OCI-LY3 (cell line): Measurements from ENCODE around the gene EIF2S1.
A peak's percentile ranks its signal among the peaks of the same experiment; 100 is the strongest.

Experiments
- H2AFZ ChIP-seq: fragments of 200-600, 300-600 bp; shearing (Covaris generic); 2 replicates; pipeline ENCODE4 v1.6.0; 2014; ENCODE audit warnings: antibody characterized with exemption, low read depth, low read length
- H3K27ac ChIP-seq: fragments of 200-600, 300-600 bp; sonication (generic); 2 replicates; pipeline ENCODE4 v1.5.1; 2014; ENCODE audit warnings: mild to moderate bottlenecking, low read length, moderate library complexity, mixed read lengths
- H3K27me3 ChIP-seq: fragments of 200-600, 300-600 bp; sonication (generic); 2 replicates; pipeline ENCODE4 v1.6.1; 2014; ENCODE audit warnings: low read depth, low read length, mixed read lengths
- H3K36me3 ChIP-seq: fragments of 200-600, 300-600 bp; sonication (generic); replicated peaks from 2 replicates; pipeline ENCODE3; 2014; ENCODE audit warnings: low read depth, low read length, mixed read lengths
- H3K4me1 ChIP-seq: fragments of 300-600, 200-600 bp; sonication (generic); 2 replicates; pipeline ENCODE4 v1.6.1; 2014; ENCODE audit warnings: low read length, mixed read lengths
- H3K4me2 ChIP-seq: fragments of 200-600, 300-600 bp; sonication (generic); 2 replicates; pipeline ENCODE4 v1.6.1; 2014; ENCODE audit warnings: low read length, mixed read lengths
- H3K4me3 ChIP-seq: fragments of 300-600, 200-600 bp; sonication (generic); 2 replicates; pipeline ENCODE4 v1.5.1; 2014; ENCODE audit warnings: antibody characterized with exemption, mild to moderate bottlenecking, low read length, moderate library complexity
- H3K79me2 ChIP-seq: fragments of 300-600, 200-600 bp; shearing (Covaris generic); 2 replicates; pipeline ENCODE4 v1.6.1; 2014; ENCODE audit warnings: mild to moderate bottlenecking, low read length, mixed read lengths
- H3K9ac ChIP-seq: fragments of 300-600, 200-600 bp; shearing (Covaris generic); 2 replicates; pipeline ENCODE4 v1.6.0; 2014; ENCODE audit warnings: mild to moderate bottlenecking, low read length, moderate library complexity
- H3K9me3 ChIP-seq: fragments of 200-600, 300-600 bp; shearing (Covaris generic); 2 replicates; pipeline ENCODE4 v1.6.1; 2014; ENCODE audit warnings: low read length, mixed read lengths; ENCODE audit not compliant: insufficient read depth
- H4K20me1 ChIP-seq: fragments of 200-600, 300-600 bp; sonication (generic); 2 replicates; pipeline ENCODE4 v1.6.1; 2016; ENCODE audit warnings: low read length, mixed read lengths; ENCODE audit not compliant: insufficient read depth
- EZH2phosphoT487 ChIP-seq: fragments of 200-600 bp; shearing (Covaris generic); IDR thresholded peaks from 2 replicates; pipeline ENCODE4 v1.6.1; 2018; ENCODE audit warnings: antibody characterized with exemption, mixed run types, low read depth
- TF ChIP-seq, protein P1 (sequence below): fragments of 200-600, 300-600 bp; sonication (generic); IDR thresholded peaks from 2 replicates; pipeline ENCODE4 v1.5.1; 2014; ENCODE audit warnings: antibody characterized with exemption, low read length, low read depth

The EIF2S1 gene

DNA sequence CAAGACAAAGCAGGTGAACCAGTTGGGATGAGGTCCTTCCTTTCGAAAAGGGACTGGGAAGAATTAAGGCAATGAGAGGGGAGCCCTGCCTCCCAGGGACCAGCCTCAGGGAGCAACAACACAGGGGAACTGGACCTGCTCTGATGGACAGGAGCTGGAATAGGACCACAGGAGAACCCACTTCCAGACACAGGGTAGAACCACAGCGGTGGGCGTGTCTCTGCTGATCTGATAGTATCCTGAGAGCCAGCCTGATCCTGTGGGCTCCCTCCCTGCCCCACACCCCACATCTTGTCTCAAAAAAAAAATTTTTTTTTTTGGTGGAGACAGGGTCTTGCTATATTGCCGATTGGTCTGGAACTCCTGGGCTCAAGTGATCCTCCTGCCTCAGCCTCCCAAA lies 65.5 kb downstream of the EIF2S1 start:
- TF ChIP-seq, protein P1, sequence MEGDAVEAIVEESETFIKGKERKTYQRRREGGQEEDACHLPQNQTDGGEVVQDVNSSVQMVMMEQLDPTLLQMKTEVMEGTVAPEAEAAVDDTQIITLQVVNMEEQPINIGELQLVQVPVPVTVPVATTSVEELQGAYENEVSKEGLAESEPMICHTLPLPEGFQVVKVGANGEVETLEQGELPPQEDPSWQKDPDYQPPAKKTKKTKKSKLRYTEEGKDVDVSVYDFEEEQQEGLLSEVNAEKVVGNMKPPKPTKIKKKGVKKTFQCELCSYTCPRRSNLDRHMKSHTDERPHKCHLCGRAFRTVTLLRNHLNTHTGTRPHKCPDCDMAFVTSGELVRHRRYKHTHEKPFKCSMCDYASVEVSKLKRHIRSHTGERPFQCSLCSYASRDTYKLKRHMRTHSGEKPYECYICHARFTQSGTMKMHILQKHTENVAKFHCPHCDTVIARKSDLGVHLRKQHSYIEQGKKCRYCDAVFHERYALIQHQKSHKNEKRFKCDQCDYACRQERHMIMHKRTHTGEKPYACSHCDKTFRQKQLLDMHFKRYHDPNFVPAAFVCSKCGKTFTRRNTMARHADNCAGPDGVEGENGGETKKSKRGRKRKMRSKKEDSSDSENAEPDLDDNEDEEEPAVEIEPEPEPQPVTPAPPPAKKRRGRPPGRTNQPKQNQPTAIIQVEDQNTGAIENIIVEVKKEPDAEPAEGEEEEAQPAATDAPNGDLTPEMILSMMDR: no peak
- TF ChIP-seq EZH2phosphoT487: no peak
- H3K4me3 ChIP-seq: no peak overlapping the region
- H3K9ac ChIP-seq: no peak overlapping the region
- no peaks in the 10 kb centered on the region for H3K4me1 ChIP-seq
- no peaks in the 10 kb centered on the region for H3K79me2 ChIP-seq
- no peaks in the 10 kb centered on the region for H3K9me3 ChIP-seq
- H3K36me3 ChIP-seq: no peaks in the 10 kb centered on the region
- H3K27me3 ChIP-seq: peaks cover 45% of the 10 kb centered on the region
- no peaks in the 10 kb centered on the region for H4K20me1 ChIP-seq
- H3K27ac ChIP-seq: no peak overlapping the region
- no peak overlapping the region for H3K4me2 ChIP-seq
- H2AFZ ChIP-seq: no peak overlapping the region

- Histone ChIP-seq H3K4me2 (no peak overlapping the region), H3K9ac (no peak overlapping the region), H3K36me3 (no peaks in the 10 kb centered on the region), H3K27me3 (peaks cover 46% of the 10 kb centered on the region), H2AFZ (no peak overlapping the region), H3K79me2 (no peaks in the 10 kb centered on the region), H3K4me3 (no peak overlapping the region), H4K20me1 (no peaks in the 10 kb centered on the region), H3K9me3 (no peaks in the 10 kb centered on the region), H3K27ac (no peak overlapping the region), H3K4me1 (no peaks in the 10 kb centered on the region)
- TF ChIP-seq EZH2phosphoT487: no peak
- TF ChIP-seq, protein P1: no peak
These were observed 66.0 kb downstream of the EIF2S1 start for GRCh38 chr14:67426161-67426560.

DNA sequence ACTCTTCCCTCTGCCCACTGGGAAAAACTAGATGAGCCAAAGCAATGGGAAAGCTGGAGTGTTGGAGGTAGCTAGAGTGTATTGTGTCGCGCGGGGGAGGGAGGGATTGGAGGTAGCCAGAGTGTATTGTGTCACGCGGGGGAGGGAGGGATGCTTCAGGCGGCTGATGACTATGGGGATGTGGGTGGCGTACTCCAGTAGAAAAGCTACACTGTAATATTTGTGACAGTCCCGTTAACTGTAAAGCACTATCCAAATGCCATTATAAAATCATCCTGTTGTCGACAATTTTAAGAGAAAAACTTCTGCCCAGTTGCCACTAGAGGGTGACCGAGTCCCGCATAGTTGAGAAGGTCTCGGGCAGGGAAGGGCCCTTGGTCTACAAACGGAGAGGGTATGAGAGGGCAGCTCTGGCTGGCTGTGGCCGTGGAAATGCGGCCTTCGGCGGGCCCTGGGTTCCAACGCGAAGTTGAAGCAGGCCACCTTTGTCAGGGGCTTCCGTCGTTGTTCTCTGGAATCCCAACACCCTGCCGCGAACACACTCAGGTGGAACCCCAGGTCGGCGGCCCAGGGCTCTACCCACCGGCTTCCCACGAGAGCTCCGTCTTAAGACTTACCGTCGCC lies 67.0 kb downstream of the EIF2S1 start:
- Histone ChIP-seq H3K4me3 (no peak overlapping the region), H3K27ac (no peak overlapping the region), H3K27me3 (peaks cover 53% of the 10 kb centered on the region), H3K4me1 (no peaks in the 10 kb centered on the region), H3K9ac (no peak overlapping the region), H3K4me2 (peak overlapping the region; percentile 30), H4K20me1 (no peaks in the 10 kb centered on the region), H3K9me3 (no peaks in the 10 kb centered on the region), H2AFZ (no peak overlapping the region), H3K36me3 (no peaks in the 10 kb centered on the region), H3K79me2 (no peaks in the 10 kb centered on the region)
- TF ChIP-seq, protein P1: peak; percentile 86
- no peak for TF ChIP-seq EZH2phosphoT487

DNA sequence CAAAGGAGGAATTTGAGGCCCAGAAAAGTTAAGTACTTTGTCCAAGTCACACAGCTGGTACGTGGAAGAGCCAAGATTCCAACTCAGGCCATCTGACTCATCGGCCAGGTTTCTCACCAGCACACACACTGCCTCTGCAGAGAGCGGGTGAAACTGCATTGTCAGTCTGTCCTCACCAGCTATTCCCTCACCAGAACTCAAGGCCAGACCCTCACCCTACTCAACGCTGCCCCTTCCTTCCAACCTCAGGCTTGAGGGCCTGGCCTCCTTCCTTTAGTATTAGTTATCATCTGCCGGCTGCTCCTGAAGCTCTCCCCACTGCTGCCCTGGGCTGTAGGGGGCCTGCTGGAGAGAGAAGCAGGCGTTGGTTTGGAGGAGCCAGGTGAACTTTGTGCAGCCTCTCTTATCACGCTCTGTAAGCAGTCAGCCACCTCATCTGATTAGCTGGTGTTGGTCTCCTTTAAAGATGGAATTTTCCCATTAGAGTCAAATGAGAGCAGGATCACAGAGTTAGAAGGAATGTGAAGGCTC lies 68.4 kb downstream of the EIF2S1 start:
- TF ChIP-seq, protein P1: no peak
- no peak for TF ChIP-seq EZH2phosphoT487
- H3K27ac ChIP-seq: no peak overlapping the region
- H3K79me2 ChIP-seq: no peaks in the 10 kb centered on the region
- H3K4me2 ChIP-seq: no peak overlapping the region
- no peaks in the 10 kb centered on the region for H4K20me1 ChIP-seq
- peaks cover 62% of the 10 kb centered on the region for H3K27me3 ChIP-seq
- H3K9ac ChIP-seq: no peak overlapping the region
- H3K4me1 ChIP-seq: no peaks in the 10 kb centered on the region
- no peak overlapping the region for H2AFZ ChIP-seq
- no peak overlapping the region for H3K4me3 ChIP-seq
- no peaks in the 10 kb centered on the region for H3K36me3 ChIP-seq
- H3K9me3 ChIP-seq: no peaks in the 10 kb centered on the region
